Measurements from ENCODE around the gene LSM5.
A peak's percentile ranks its signal among the peaks of the same experiment; 100 is the strongest.
"Not testable (repeated sequence)": the region's sequence is repeated elsewhere in the genome, so short reads cannot be mapped to it uniquely, and the experiment has no call there.

LSM5 gene

GRCh38 chr7:32506266-32507054 is 16.3 kb upstream of the LSM5 start:
- no peak for DNase-seq (ENCODE audit: low spot score)

DNA sequence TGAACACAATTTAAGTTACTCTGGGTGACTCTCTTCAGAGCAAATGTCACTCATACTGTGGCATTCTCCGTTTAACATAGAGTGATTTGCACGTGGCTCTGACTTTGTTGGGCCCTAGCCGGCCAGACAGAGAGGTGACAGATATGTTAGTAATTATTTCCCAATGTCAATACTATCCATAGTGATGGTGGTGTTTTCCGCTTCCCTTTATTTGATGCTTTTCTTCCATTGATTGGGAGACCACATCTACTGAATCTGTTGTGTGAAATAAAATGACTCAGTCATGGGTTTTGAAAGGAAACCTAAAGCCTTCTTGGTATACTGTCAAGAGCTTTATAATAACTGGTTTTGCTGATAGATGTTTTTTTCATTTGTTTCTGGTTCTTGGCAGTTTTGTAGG is 12.5 kb upstream of the LSM5 start:
- DNase-seq (ENCODE audit: low spot score), result no peak

- no peak for DNase-seq (ENCODE audit: low spot score)
Measured at GRCh38 chr7:32501522-32501921, 11.3 kb upstream of the LSM5 start.

DNA sequence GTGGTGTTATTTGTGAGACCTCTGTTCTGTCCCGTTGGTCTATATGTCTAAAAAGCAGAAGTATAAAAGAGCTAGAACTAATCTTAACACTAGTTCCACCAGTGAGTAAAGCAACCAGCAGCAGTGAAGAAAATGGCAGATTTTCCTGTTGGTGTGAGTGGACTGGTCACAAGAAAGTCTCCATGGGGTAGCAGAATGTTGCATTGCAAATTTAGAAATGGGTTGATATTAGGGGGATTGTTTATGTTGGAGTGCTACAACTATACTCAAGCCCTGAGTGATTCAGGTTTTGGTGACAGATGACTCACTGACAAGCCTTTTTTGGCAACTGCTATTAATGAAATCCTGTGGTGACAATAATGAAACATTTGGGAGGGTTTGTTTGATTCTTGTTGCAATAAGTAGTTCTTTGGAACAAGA is 10.8 kb upstream of the LSM5 start:
- no peak for DNase-seq (ENCODE audit: low spot score)

GRCh38 chr7:32500216-32500615 is 10.0 kb upstream of the LSM5 start:
- DNase-seq (ENCODE audit: low spot score), result not testable (repeated sequence)

- not testable (repeated sequence) for DNase-seq (ENCODE audit: low spot score)
Measured at GRCh38 chr7:32499755-32500154, 9.6 kb upstream of the LSM5 start.

DNA sequence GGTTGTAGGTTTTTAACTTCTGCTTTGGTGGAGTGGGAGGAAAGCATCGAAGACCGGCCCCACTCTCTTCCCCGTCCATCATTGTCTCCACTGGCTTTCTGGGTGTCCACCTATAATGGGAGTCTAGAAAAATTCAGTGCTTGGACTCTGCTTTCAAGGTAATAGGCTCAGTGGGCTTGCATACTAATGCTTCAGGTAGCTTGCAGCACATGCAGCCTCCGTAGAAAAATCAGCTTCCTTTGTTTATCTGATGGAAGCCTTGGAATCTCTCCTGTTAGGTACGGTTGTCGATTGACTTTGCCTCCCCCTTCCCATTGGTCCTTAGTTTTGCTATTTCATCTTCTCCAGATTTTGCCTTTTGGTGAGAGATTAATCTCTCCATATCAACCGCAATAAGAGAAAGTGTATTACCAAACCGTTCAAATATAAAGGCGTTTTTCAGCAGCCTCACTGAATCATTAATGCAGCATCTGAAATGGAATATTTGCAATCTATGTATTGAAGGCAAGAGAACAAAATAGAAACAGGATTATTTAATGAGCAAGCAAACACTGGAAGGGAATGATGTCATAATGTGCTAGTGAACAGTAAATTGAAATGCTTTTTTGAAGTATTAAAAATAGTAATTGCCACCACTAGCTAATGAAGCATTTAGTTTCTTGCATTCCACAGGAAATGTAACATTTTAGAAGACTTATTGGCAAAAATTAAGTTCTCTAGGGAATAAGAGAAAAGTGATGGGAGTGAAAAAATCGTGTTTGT is 6.1 kb upstream of the LSM5 start:
- DNase-seq (ENCODE audit: low spot score), result no peak

GRCh38 chr7:32495298-32496051 is 5.3 kb upstream of the LSM5 start, which contains the start of gene AVL9:
Gene AVL9 (plus strand): TSS chr7:32495489. CDS start chr7:32495710, 221 bp downstream.
- peak; percentile 94 for DNase-seq (ENCODE audit: low spot score)

GRCh38 chr7:32494946-32495297 is 4.7 kb upstream of the LSM5 start:
- DNase-seq (ENCODE audit: low spot score), result no peak

GRCh38 chr7:32489788-32490126 is 423 bp downstream of the LSM5 start:
- DNase-seq (ENCODE audit: low spot score), result no peak

- peak; percentile 60 for DNase-seq (ENCODE audit: low spot score)
Measured at GRCh38 chr7:32481921-32482320, 8.3 kb downstream of the LSM5 start.

- DNase-seq (ENCODE audit: low spot score), result no peak
Measured at GRCh38 chr7:32481176-32481575, 9.0 kb downstream of the LSM5 start.

DNA sequence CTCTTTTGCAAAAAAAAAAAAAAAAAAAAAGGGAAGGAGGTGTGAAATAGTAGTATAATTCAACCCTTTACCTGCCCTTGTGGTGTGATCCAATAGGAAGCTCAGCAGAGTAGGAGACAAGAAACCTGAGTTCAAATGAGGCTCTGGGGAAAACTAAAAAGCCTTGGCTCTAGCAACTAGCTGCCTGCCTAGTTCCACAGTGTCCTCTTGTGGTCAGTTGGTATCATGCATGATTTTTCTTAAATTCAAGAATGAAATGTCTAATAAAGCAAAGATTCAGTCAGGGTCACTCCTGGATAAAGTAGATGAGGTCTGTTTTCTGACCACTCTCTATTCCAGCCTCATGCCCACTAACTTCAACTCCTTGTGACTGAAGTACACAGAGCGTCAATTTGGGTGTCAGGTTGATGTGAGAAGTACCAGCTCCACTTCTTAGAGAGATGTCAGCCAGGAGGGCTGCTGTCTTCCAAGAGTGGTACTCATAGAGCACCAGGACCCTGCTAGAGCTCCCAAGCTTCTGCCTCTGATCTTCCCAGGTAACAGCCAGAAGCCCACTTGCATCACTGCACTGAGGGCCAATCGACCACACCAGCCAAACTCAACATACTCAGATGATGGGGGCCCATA is 10.5 kb downstream of the LSM5 start:
- DNase-seq (ENCODE audit: low spot score), result peak; percentile 58

GRCh38 chr7:32477649-32477980 is 12.6 kb downstream of the LSM5 start:
- DNase-seq (ENCODE audit: low spot score), result no peak

- DNase-seq (ENCODE audit: low spot score), result no peak
Measured at GRCh38 chr7:32476816-32477648, 13.1 kb downstream of the LSM5 start.

DNA sequence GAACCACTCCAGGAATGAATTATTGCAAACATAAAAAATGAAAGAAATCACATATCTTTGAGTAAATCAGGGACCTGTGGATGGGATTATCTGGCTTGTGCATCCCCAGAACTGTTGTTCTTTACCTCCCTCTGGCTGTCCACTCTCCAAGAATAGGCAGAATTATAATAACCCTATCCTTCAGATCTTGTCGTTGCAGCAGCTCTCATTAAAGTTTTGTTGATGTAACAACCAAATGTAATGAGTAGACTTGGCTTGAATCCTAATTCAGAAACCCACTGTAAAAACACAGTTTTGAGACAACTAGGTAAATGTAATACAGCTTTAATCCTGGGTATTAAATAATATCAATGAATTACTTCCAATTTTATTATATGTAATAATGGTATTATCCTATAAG is 16.2 kb downstream of the LSM5 start:
- DNase-seq (ENCODE audit: low spot score), result no peak

DNA sequence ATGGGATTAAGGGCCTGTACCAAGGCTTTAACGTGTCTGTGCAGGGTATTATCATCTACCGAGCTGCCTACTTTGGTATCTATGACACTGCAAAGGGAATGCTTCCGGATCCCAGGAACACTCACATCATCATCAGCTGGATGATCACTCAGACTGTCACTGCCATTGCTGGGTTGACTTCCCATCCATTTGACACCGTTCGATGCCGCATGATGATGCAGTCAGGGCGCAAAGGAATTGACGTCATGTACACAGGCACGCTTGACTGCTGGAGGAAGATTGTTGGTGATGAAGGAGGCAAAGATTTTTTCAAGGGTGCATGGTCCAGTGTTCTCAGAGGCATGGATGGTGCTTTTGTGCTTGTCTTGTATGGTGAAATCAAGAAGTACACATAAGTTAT is 18.2 kb downstream of the LSM5 start:
- no peak for DNase-seq (ENCODE audit: low spot score)

DNA sequence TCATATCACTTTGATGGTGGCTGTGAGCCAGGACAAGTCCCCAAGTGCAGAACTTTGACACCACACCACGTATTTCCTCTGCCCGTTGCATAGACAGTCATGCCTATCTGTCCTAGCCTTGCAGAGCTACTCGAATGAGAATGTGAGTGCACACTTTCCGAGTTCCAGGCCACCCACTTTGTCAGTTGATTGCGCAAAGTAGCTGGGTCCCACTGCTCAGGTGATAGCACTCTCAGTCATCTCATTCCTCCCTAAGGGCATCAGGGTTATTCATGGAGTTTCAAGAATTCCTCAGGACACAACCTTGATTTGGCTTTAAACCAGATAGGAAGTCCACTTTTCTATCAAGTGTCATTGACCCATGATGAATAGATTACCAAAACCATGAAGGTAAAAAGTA is 19.3 kb downstream of the LSM5 start:
- DNase-seq (ENCODE audit: low spot score), result no peak

GRCh38 chr7:32470004-32470403 is 20.2 kb downstream of the LSM5 start:
- DNase-seq (ENCODE audit: low spot score), result not testable (repeated sequence)

DNA sequence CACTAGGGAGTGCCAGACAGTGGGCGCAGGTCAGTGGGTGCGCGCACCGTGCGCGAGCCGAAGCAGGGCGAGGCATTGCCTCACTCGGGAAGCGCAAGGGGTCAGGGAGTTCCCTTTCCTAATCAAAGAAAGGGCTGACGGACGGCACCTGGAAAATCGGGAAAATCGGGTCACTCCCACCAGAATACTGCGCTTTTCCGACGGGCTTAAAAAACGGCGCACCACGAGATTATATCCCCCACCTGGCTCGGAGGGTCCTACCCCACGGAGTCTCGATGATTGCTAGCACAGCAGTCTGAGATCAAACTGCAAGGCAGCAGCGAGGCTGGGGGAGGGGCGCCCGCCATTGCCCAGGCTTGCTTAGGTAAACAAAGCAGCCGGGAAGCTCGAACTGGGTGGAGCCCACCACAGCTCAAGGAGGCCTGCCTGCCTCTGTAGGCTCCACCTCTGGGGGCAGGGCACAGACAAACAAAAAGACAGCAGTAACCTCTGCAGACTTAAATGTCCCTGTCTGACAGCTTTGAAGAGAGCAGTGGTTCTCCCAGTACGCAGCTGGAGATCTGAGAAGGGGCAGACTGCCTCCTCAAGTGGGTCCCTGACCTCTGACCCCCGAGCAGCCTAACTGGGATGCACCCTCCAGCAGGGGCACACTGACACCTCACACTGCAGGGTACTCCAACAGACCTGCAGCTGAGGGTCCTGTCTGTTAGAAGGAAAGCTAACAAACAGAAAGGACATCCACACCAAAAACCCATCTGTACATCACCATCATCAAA is 25.4 kb downstream of the LSM5 start:
- not testable (repeated sequence) for DNase-seq (ENCODE audit: low spot score)
